ENCODE data around the gene SLC30A9. TPM values are rescaled to one million over a fixed set of nuclear protein-coding genes. Genes with fewer than 3 reads are reported as not detected.

The SLC30A9 gene
- total and polyA plus RNA-seq, 2 donors (not counting 3 experiments of a cell fraction or from before 2014, with no cell fraction given) = 24.5 to 40.6 TPM

DNA sequence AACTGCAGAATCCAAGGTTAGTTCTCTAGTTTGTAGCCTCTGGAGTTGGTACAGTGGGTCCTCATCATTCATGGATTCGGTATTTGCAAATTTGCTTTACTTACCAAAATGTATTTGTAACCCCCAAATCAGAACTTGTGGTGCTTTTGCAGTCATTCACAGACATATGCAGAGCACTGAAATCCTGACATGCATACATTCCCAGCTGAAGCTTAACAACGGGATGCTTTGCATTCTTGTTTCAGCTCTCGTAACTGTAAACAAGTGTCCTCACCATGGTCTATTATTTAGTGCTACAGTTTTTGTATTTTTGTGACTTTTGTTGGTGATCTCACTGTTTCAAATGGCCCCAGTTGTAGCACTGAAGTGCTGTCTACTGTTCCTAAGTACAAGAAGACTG, 146.0 kb downstream of the SLC30A9 start:
- Histone ChIP-seq H2AFZ (ENCODE audit: low read depth, low read length) (no peak overlapping the region), H3K9me3 (replicated peaks; ENCODE audit: control insufficient read depth, insufficient read depth, low read length) (no peaks in the 10 kb centered on the region), H3K27ac (ENCODE audit: insufficient read depth, low read depth, low read length) (no peak overlapping the region), H3K36me3 (ENCODE audit: control insufficient read depth in 2 of 2, extremely low read depth in 1 of 2, insufficient read depth in 2 of 2, low read length in 2 of 2) (no peaks in the 10 kb centered on the region), H3K9me1 (replicated peaks; ENCODE audit: control insufficient read depth, extremely low read depth, insufficient read depth, low read length) (no peaks in the 10 kb centered on the region), H3K79me2 (ENCODE audit: control insufficient read depth, insufficient read depth, low read length) (no peaks in the 10 kb centered on the region), H3K4me2 (ENCODE audit: insufficient read depth, low read length) (no peak overlapping the region), H3K4me1 (ENCODE audit: control insufficient read depth, extremely low read depth, insufficient read depth, low read length) (no peaks in the 10 kb centered on the region), H3K4me3 (replicated peaks in 1 of 3; ENCODE audit: insufficient read depth in 1 of 3, low read depth in 1 of 3, low read length in 3 of 3) (no peak overlapping the region), H3K9ac (replicated peaks; ENCODE audit: extremely low read depth, insufficient read depth, low read length) (no peak overlapping the region), H4K20me1 (replicated peaks; ENCODE audit: control insufficient read depth, extremely low read depth, insufficient read depth, low read length) (no peaks in the 10 kb centered on the region), H3K27me3 (ENCODE audit: control insufficient read depth in 2 of 2, insufficient read depth in 2 of 2, low read length in 2 of 2) (peaks cover 0 to 4% of the 10 kb centered on the region in 2 experiments)
- POLR2A ChIA-PET = no interaction called here
- intact Hi-C loops (cut with micrococcal nuclease) (no loop called here), dilution Hi-C loops (cut with MboI; ENCODE audit: extremely low pct_ligation_motif_present, low sequenced_read_pairs) (no loop called here)
- no TSS peak for BruUV-seq (replicated peaks)
- DNase-seq (ENCODE audit: low read depth, low spot score) (no peak), FAIRE-seq (no peak)
- CTCF ChIA-PET = no interaction called here
- TF ChIP-seq GATA2 (IDR thresholded peaks at IDR 0.05; ENCODE audit: insufficient read depth, insufficient read length, low read depth, low read length) = no peak
- TF ChIP-seq, protein P1, sequence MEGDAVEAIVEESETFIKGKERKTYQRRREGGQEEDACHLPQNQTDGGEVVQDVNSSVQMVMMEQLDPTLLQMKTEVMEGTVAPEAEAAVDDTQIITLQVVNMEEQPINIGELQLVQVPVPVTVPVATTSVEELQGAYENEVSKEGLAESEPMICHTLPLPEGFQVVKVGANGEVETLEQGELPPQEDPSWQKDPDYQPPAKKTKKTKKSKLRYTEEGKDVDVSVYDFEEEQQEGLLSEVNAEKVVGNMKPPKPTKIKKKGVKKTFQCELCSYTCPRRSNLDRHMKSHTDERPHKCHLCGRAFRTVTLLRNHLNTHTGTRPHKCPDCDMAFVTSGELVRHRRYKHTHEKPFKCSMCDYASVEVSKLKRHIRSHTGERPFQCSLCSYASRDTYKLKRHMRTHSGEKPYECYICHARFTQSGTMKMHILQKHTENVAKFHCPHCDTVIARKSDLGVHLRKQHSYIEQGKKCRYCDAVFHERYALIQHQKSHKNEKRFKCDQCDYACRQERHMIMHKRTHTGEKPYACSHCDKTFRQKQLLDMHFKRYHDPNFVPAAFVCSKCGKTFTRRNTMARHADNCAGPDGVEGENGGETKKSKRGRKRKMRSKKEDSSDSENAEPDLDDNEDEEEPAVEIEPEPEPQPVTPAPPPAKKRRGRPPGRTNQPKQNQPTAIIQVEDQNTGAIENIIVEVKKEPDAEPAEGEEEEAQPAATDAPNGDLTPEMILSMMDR (IDR thresholded peaks at IDR 0.05; ENCODE audit: extremely low read depth in 1 of 2, insufficient read depth in 1 of 2, low read depth in 1 of 2, low read length in 2 of 2) = no peak
- no peak for TF ChIP-seq FOS (IDR thresholded peaks at IDR 0.05; ENCODE audit: borderline replicate concordance, insufficient read depth, low read length)
- TF ChIP-seq EZH2 (IDR thresholded peaks at IDR 0.05; ENCODE audit: borderline replicate concordance, low read depth, low read length, severe bottlenecking) = no peak
- TF ChIP-seq POLR2A (IDR thresholded peaks at IDR 0.05; ENCODE audit: low read depth, low read length) = no peak
- TF ChIP-seq JUN (IDR thresholded peaks at IDR 0.05; ENCODE audit: borderline replicate concordance, insufficient read depth, insufficient read length, low read depth) = no peak
- TF ChIP-seq MYC (IDR thresholded peaks at IDR 0.05; ENCODE audit: low read depth, low read length) = no peak
- TF ChIP-seq, protein P2, sequence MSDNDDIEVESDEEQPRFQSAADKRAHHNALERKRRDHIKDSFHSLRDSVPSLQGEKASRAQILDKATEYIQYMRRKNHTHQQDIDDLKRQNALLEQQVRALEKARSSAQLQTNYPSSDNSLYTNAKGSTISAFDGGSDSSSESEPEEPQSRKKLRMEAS (IDR thresholded peaks at IDR 0.05; ENCODE audit: insufficient read depth, insufficient read length) = no peak
- TF ChIP-seq POLR2AphosphoS5 (IDR thresholded peaks at IDR 0.05; ENCODE audit: insufficient read depth, low read depth, low read length) = no peak

Other genes starting within 250 kb of the SLC30A9 start
- not detected in 2 replicates for gene PHOX2B, start 241.8 kb upstream of the SLC30A9 start, total RNA-seq
- gene PHOX2B, start 241.8 kb upstream of the SLC30A9 start, polyA plus RNA-seq = not detected in 2 replicates
- gene TMEM33, start 55.1 kb upstream of the SLC30A9 start, total RNA-seq = 58.5 and 60.1 TPM in 2 replicates
- gene TMEM33, start 55.1 kb upstream of the SLC30A9 start, polyA plus RNA-seq = 52.5 and 52.9 TPM in 2 replicates
- gene DCAF4L1, start 8.8 kb upstream of the SLC30A9 start, total RNA-seq = 0.15 and 0.16 TPM in 2 replicates
- 0.06 TPM in 2 replicates for gene DCAF4L1, start 8.8 kb upstream of the SLC30A9 start, polyA plus RNA-seq
- gene BEND4, start 162.1 kb downstream of the SLC30A9 start, total RNA-seq = 0.07 and 0.27 TPM in 2 replicates
- gene BEND4, start 162.1 kb downstream of the SLC30A9 start, polyA plus RNA-seq = 0.01 and 0.02 TPM in 2 replicates

Measured in endothelial cell of umbilical vein (primary cell).